Activated CD8-positive, alpha-beta T cell treated with anti-CD3 and anti-CD28 coated beads for 36 hours (primary cell): ENCODE data around the gene CLIP2. TPM values are rescaled to one million over a fixed set of nuclear protein-coding genes. Genes with fewer than 3 reads are reported as not detected.
"Not testable (repeated sequence)": the region's sequence is repeated elsewhere in the genome, so short reads cannot be mapped to it uniquely, and the experiment has no call there.

Source experiments
- ATAC-seq: fragments of 200-7000 bp; cut with Tn5 transposase; one replicate; pipeline ENCODE4 v1.10.0; 2021; ENCODE audit warnings: mild to moderate bottlenecking, moderate library complexity
- CTCF ChIA-PET: fragments of 350-600 bp; sonication (Branson Sonifier 250); formaldehyde crosslinking; loops from one replicate; lab custom pipeline; 2021; ENCODE audit warnings: antibody characterized with exemption; lab: Charles Lee
- POLR2A ChIA-PET: fragments of 350-600 bp; sonication (Branson Sonifier 250); formaldehyde crosslinking; loops from one replicate; lab custom pipeline; 2021; ENCODE audit warnings: antibody characterized with exemption; lab: Charles Lee
- DNase-seq: peaks from one replicate; pipeline ENCODE4 v3.0.0-alpha.2; 2020
- H3K27ac Mint-ChIP-seq: one replicate; pipeline ENCODE4 v1.8.0; 2021; ENCODE audit warnings: mild to moderate bottlenecking, mixed read lengths
- H3K27me3 Mint-ChIP-seq: one replicate; pipeline ENCODE4 v1.8.0; 2021; ENCODE audit warnings: mixed read lengths
- H3K36me3 Mint-ChIP-seq: one replicate; pipeline ENCODE4 v1.8.0; 2021; ENCODE audit warnings: low read depth, mixed read lengths
- H3K4me1 Mint-ChIP-seq: one replicate; pipeline ENCODE4 v1.8.0; 2021; ENCODE audit warnings: low read depth, mixed read lengths
- H3K4me3 Mint-ChIP-seq: one replicate; pipeline ENCODE4 v1.8.0; 2021; ENCODE audit warnings: mild to moderate bottlenecking, moderate library complexity, mixed read lengths
- H3K9me3 Mint-ChIP-seq: one replicate; pipeline ENCODE4 v1.8.0; 2021; ENCODE audit warnings: mixed read lengths
- CTCF ChIP-seq: fragments of 200-600 bp; IDR thresholded peaks from one replicate; pipeline ENCODE4 v1.8.0; 2022; ENCODE audit warnings: antibody characterized with exemption, mild to moderate bottlenecking
- intact Hi-C: fragments of 100-400 bp; cut with micrococcal nuclease; formaldehyde crosslinking; loops from one replicate; pipeline ENCODE4 v1.10.0; 2022
- total RNA-seq, 2 experiments: library from RNA; stranded (reverse); gene quantifications; one replicate each; pipeline ENCODE4 v1.2.3, GENCODE V29; 2021

Gene CLIP2
- total RNA-seq, 2 experiments from 2014 or later = 1.3 to 1.4 TPM

- Mint-ChIP-seq H3K27me3 (no peaks in the 10 kb centered on the region), H3K27ac (no peak overlapping the region), H3K4me1 (no peaks in the 10 kb centered on the region), H3K36me3 (no peaks in the 10 kb centered on the region), H3K4me3 (no peak overlapping the region), H3K9me3 (no peaks in the 10 kb centered on the region)
- no peak for ATAC-seq
- CTCF ChIA-PET = interaction anchor here (0.8 to 3.4 kb wide), 3 partner anchors 10 to 182 kb away, joined by 3 to 18 read pairs (median 7); no protein-coding TSS in a partner anchor
- intact Hi-C loops = loop anchor here (10.0 kb wide), 1 partner anchor 114 kb away; no protein-coding TSS in a partner anchor
- DNase-seq = no peak
- TF ChIP-seq CTCF = no peak
- POLR2A ChIA-PET = no interaction called here
Measured at GRCh38 chr7:74388880-74389415, 99.7 kb downstream of the CLIP2 start.

- POLR2A ChIA-PET, H3K27ac Mint-ChIP-seq, H3K27me3 Mint-ChIP-seq, intact Hi-C loops, H3K4me1 Mint-ChIP-seq, ATAC-seq, H3K36me3 Mint-ChIP-seq, H3K4me3 Mint-ChIP-seq, H3K9me3 Mint-ChIP-seq: not testable (repeated sequence)
- CTCF ChIA-PET = interaction anchor here (1.7 to 2.1 kb wide), 2 partner anchors 118 to 188 kb away, joined by 4 to 9 read pairs; no protein-coding TSS in a partner anchor
- peak; percentile 14 for DNase-seq
Measured at GRCh38 chr7:74393722-74394121, 104.5 kb downstream of the CLIP2 start.

GRCh38 chr7:74394601-74395000 is 105.4 kb downstream of the CLIP2 start:
- CTCF ChIA-PET = interaction anchor here (1.3 to 2.1 kb wide), 2 partner anchors 184 to 189 kb away, joined by 3 to 9 read pairs; no protein-coding TSS in a partner anchor
- intact Hi-C loops, H3K4me3 Mint-ChIP-seq, H3K4me1 Mint-ChIP-seq, H3K27ac Mint-ChIP-seq, ATAC-seq, H3K27me3 Mint-ChIP-seq, POLR2A ChIA-PET, H3K36me3 Mint-ChIP-seq, H3K9me3 Mint-ChIP-seq: not testable (repeated sequence)
- DNase-seq = peak; percentile 11

GRCh38 chr7:74395745-74396311 is 106.6 kb downstream of the CLIP2 start:
- Mint-ChIP-seq H3K4me3 (no peak overlapping the region), H3K36me3 (no peaks in the 10 kb centered on the region), H3K27me3 (no peaks in the 10 kb centered on the region), H3K9me3 (no peaks in the 10 kb centered on the region), H3K4me1 (no peaks in the 10 kb centered on the region), H3K27ac (no peak overlapping the region)
- no peak for TF ChIP-seq CTCF
- DNase-seq (no peak), ATAC-seq (no peak)
- intact Hi-C loops = no loop called here
- POLR2A ChIA-PET = no interaction called here
- CTCF ChIA-PET = interaction anchor here (0.7 to 1.3 kb wide), 4 partner anchors 10 to 369 kb away, joined by 3 to 5 read pairs (median 3); no protein-coding TSS in a partner anchor

GRCh38 chr7:74396993-74397392 is 107.8 kb downstream of the CLIP2 start:
- no peaks in the 10 kb centered on the region for H3K9me3 Mint-ChIP-seq
- ChIA-PET CTCF (interaction anchor here (11.5 kb wide), 1 partner anchor 191 kb away, joined by 197 read pairs; no protein-coding TSS in a partner anchor), POLR2A (no interaction called here)
- intact Hi-C loops = no loop called here
- no peak overlapping the region for H3K4me3 Mint-ChIP-seq
- no peaks in the 10 kb centered on the region for H3K27me3 Mint-ChIP-seq
- H3K27ac Mint-ChIP-seq = no peak overlapping the region
- no peak for TF ChIP-seq CTCF
- DNase-seq = no peak
- H3K4me1 Mint-ChIP-seq = no peaks in the 10 kb centered on the region
- no peak for ATAC-seq
- H3K36me3 Mint-ChIP-seq = no peaks in the 10 kb centered on the region

- no peak for DNase-seq
- intact Hi-C loops = no loop called here
- Mint-ChIP-seq H3K4me1 (no peaks in the 10 kb centered on the region), H3K27me3 (no peaks in the 10 kb centered on the region), H3K9me3 (no peaks in the 10 kb centered on the region), H3K4me3 (no peak overlapping the region), H3K27ac (no peak overlapping the region), H3K36me3 (no peaks in the 10 kb centered on the region)
- ChIA-PET POLR2A (no interaction called here), CTCF (interaction anchor here (11.5 kb wide), 1 partner anchor 193 kb away, joined by 197 read pairs; no protein-coding TSS in a partner anchor)
- ATAC-seq = no peak
- TF ChIP-seq CTCF = no peak
Measured at GRCh38 chr7:74398426-74398825, 109.2 kb downstream of the CLIP2 start.
